HepG2 (cell line): ENCODE data around the gene REP15. TPM values are rescaled to one million over a fixed set of nuclear protein-coding genes. Genes with fewer than 3 reads are reported as not detected.

Source experiments
- ADNP ChIP-seq: sonication (generic); formaldehyde crosslinking; IDR thresholded peaks from 2 replicates; pipeline ENCODE4 v1.4.0; 2020; ENCODE audit warnings: missing genetic modification reagents
- BRCA1 ChIP-seq: sonication (generic); formaldehyde crosslinking; IDR thresholded peaks from 2 replicates; pipeline ENCODE4 v1.4.0; 2020; ENCODE audit warnings: missing genetic modification reagents
- FLYWCH1 ChIP-seq: sonication (generic); formaldehyde crosslinking; IDR thresholded peaks from 2 replicates; pipeline ENCODE4 v1.8.1; 2023; ENCODE audit warnings: mild to moderate bottlenecking, missing genetic modification reagents
- HBP1 ChIP-seq: IDR thresholded peaks from 2 replicates; pipeline ENCODE4 v1.6.1; 2016; ENCODE audit warnings: low read depth, control low read depth
- HOXA7 ChIP-seq: sonication (generic); formaldehyde crosslinking; IDR thresholded peaks from 2 replicates; pipeline ENCODE4 v1.8.1; 2022; ENCODE audit warnings: mild to moderate bottlenecking, missing genetic modification reagents, moderate library complexity
- KLF12 ChIP-seq: sonication (generic); formaldehyde crosslinking; IDR thresholded peaks from 2 replicates; pipeline ENCODE4 v1.4.0; 2020; ENCODE audit warnings: missing genetic modification reagents, borderline replicate concordance
- NFYB ChIP-seq: sonication (generic); formaldehyde crosslinking; IDR thresholded peaks from 2 replicates; pipeline ENCODE4 v1.4.0; 2020; ENCODE audit warnings: missing genetic modification reagents
- RAD51 ChIP-seq: fragments of 450-650 bp; IDR thresholded peaks from 2 replicates; pipeline ENCODE4 v1.6.1; 2016; ENCODE audit warnings: borderline replicate concordance
- RCOR2 ChIP-seq: IDR thresholded peaks from 2 replicates; pipeline ENCODE4 v1.6.1; 2016; ENCODE audit warnings: missing biosample characterization, missing genetic modification reagents
- STAT5B ChIP-seq: sonication (generic); formaldehyde crosslinking; IDR thresholded peaks from 2 replicates; pipeline ENCODE4 v1.4.0; 2020; ENCODE audit warnings: missing genetic modification reagents
- TCF12 ChIP-seq, 2 experiments: fragments of 450-650 bp in 1 of 2; sonication (generic) in 1 of 2; formaldehyde crosslinking in 1 of 2; IDR thresholded peaks; 2 replicates each; pipeline versions ENCODE4 v1.6.1 to v1.8.0; 2017 to 2022; ENCODE audit warnings: antibody characterized with exemption in 1 of 2, mild to moderate bottlenecking in 1 of 2, missing genetic modification reagents in 1 of 2, moderate library complexity in 1 of 2
- U2AF1 ChIP-seq: fragments of 200-400 bp; formaldehyde crosslinking; optimal IDR thresholded peaks from 2 replicates; pipeline ENCODE3; 2017; ENCODE audit warnings: mild to moderate bottlenecking, low read depth, low read length
- ZBTB38 ChIP-seq: sonication (generic); formaldehyde crosslinking; IDR thresholded peaks from 2 replicates; pipeline ENCODE4 v1.5.1; 2020; ENCODE audit warnings: mild to moderate bottlenecking, missing genetic modification reagents
- ZNF276 ChIP-seq: sonication (generic); formaldehyde crosslinking; IDR thresholded peaks from 2 replicates; pipeline ENCODE4 v1.4.0; 2020; ENCODE audit warnings: mild to moderate bottlenecking, low read depth, missing genetic modification reagents
- ZNF564 ChIP-seq: sonication (generic); formaldehyde crosslinking; IDR thresholded peaks from 2 replicates; pipeline ENCODE4 v1.8.1; 2023; ENCODE audit warnings: mild to moderate bottlenecking, missing genetic modification reagents
- ZNF598 ChIP-seq: sonication (generic); formaldehyde crosslinking; IDR thresholded peaks from 2 replicates; pipeline ENCODE4 v1.5.1; 2020; ENCODE audit warnings: mild to moderate bottlenecking, missing genetic modification reagents, borderline replicate concordance
- ZNF660 ChIP-seq: sonication (generic); formaldehyde crosslinking; IDR thresholded peaks from 2 replicates; pipeline ENCODE4 v1.5.1; 2020; ENCODE audit warnings: mild to moderate bottlenecking, low read depth, missing genetic modification reagents, borderline replicate concordance
- ZNF670 ChIP-seq: sonication (generic); formaldehyde crosslinking; IDR thresholded peaks from 2 replicates; pipeline ENCODE4 v1.8.0; 2022; ENCODE audit warnings: mild to moderate bottlenecking, missing genetic modification reagents, borderline replicate concordance
- polyA plus RNA-seq, 8 experiments: library from polyadenylated mRNA; depleted of rRNA in 3 of 8; stranded (reverse) in 7 of 8; unstranded in 1 of 8; fragments of >200 nt; fragmentation: Illumina TruSeq in 4 of 8; extraction: Trizol in 4 of 8; gene quantifications; 2 replicates each; pipeline versions ENCODE4 v1.2.1 to v1.2.3, GENCODE V29; 2011 to 2016; ENCODE audit warnings: low read depth in 4 of 8, missing spikeins in 1 of 8, mixed read lengths in 1 of 8; ENCODE audit not compliant: insufficient read depth in 1 of 8
- total RNA-seq, 5 experiments: library from RNA; depleted of rRNA; stranded (reverse); fragments of >200 nt; fragmentation: Illumina TruSeq; extraction: Trizol; gene quantifications; 2 replicates each; pipeline ENCODE4 v1.2.3, GENCODE V29; 2016; ENCODE audit warnings: low read depth in 1 of 5
- TF ChIP-seq, protein P1 (sequence below): sonication (generic); formaldehyde crosslinking; IDR thresholded peaks from 2 replicates; pipeline ENCODE4 v1.5.0; 2020; ENCODE audit warnings: mild to moderate bottlenecking, missing genetic modification reagents
- TF ChIP-seq, protein P2 (sequence below): IDR thresholded peaks from 2 replicates; pipeline ENCODE4 v1.6.1; 2012; ENCODE audit warnings: low read length, improper control_type of control experiment

The REP15 gene
- total and polyA plus RNA-seq, 2 of the 13 experiments (the other 11 are each of a cell fraction or from before 2014, with no cell fraction given): 0.12 to 0.64 TPM

DNA sequence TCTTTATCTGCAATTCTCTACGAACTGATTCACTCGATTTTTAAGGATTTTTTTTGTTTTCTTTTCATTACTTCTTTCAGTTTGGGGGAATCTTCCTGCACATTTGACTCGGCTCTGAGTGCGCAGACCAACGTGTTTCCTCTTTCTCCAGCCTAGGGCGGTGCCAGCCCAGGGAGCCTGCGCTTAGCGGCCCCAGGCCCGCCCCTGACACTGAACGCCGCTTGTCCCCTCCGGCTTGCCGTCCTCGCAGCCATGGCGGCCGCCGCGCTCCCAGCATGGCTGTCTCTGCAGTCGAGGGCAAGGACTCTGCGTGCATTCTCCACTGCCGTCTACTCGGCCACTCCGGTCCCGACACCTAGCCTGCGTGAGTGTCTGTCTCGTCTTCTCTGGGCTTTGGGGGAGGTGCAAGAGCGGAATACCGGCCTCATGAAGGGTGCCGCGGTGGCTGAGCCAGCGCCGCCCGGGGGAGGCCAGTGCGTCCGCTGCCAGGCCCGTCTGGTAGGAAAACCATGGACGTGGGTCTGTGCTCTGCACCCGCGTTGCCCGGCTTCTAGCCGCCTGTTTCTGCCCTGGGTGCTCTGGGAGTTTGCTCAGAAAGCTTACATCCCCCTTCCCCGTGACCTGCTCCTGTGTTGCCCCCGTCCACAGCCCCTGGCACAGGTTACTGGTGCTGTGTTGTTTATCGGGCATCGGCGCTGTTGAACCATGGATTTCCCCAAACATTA is 14.5 kb downstream of the REP15 start, which contains the start of gene MRPS35 (continued):
- TF ChIP-seq KLF12 (CRISPR knock-in tag): peak; percentile 98
- TF ChIP-seq ADNP (CRISPR knock-in tag): no peak
- TF ChIP-seq HBP1: peak; percentile 89; the same call in 1 of the 2 replicates
- TF ChIP-seq RAD51: no peak
- peak; percentile 74; the same call in 1 of the 2 replicates for TF ChIP-seq HOXA7 (CRISPR knock-in tag)
- TF ChIP-seq U2AF1: peak; percentile 56
- TF ChIP-seq ZBTB38 (CRISPR knock-in tag): peak; percentile 91
- TF ChIP-seq RCOR2 (CRISPR knock-in tag): no peak
- TF ChIP-seq BRCA1 (CRISPR knock-in tag): peak; percentile 94
- TF ChIP-seq ZNF660: peak; percentile 42; the same call in 1 of the 2 replicates
- TF ChIP-seq STAT5B (CRISPR knock-in tag): peak; percentile 57; the same call in 1 of the 2 replicates
- 0 out of 2 replicates have a peak, but pooled peaks have one; percentile 56 for TF ChIP-seq ZNF598 (CRISPR knock-in tag)
- TF ChIP-seq NFYB (CRISPR knock-in tag): no peak
- TF ChIP-seq, protein P1, sequence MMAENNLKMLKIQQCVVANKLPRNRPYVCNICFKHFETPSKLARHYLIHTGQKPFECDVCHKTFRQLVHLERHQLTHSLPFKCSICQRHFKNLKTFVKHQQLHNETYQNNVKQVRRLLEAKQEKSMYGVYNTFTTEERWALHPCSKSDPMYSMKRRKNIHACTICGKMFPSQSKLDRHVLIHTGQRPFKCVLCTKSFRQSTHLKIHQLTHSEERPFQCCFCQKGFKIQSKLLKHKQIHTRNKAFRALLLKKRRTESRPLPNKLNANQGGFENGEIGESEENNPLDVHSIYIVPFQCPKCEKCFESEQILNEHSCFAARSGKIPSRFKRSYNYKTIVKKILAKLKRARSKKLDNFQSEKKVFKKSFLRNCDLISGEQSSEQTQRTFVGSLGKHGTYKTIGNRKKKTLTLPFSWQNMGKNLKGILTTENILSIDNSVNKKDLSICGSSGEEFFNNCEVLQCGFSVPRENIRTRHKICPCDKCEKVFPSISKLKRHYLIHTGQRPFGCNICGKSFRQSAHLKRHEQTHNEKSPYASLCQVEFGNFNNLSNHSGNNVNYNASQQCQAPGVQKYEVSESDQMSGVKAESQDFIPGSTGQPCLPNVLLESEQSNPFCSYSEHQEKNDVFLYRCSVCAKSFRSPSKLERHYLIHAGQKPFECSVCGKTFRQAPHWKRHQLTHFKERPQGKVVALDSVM (CRISPR knock-in tag): peak; percentile 29; the same call in 1 of the 2 replicates
- 0 out of 2 replicates have a peak, but pooled peaks have one; percentile 23 for TF ChIP-seq ZNF564 (CRISPR knock-in tag)
- TF ChIP-seq ZNF276: peak; percentile 84
- TF ChIP-seq ZNF670 (CRISPR knock-in tag): 0 out of 2 replicates have a peak, but pooled peaks have one; percentile 75
- TF ChIP-seq, protein P2, sequence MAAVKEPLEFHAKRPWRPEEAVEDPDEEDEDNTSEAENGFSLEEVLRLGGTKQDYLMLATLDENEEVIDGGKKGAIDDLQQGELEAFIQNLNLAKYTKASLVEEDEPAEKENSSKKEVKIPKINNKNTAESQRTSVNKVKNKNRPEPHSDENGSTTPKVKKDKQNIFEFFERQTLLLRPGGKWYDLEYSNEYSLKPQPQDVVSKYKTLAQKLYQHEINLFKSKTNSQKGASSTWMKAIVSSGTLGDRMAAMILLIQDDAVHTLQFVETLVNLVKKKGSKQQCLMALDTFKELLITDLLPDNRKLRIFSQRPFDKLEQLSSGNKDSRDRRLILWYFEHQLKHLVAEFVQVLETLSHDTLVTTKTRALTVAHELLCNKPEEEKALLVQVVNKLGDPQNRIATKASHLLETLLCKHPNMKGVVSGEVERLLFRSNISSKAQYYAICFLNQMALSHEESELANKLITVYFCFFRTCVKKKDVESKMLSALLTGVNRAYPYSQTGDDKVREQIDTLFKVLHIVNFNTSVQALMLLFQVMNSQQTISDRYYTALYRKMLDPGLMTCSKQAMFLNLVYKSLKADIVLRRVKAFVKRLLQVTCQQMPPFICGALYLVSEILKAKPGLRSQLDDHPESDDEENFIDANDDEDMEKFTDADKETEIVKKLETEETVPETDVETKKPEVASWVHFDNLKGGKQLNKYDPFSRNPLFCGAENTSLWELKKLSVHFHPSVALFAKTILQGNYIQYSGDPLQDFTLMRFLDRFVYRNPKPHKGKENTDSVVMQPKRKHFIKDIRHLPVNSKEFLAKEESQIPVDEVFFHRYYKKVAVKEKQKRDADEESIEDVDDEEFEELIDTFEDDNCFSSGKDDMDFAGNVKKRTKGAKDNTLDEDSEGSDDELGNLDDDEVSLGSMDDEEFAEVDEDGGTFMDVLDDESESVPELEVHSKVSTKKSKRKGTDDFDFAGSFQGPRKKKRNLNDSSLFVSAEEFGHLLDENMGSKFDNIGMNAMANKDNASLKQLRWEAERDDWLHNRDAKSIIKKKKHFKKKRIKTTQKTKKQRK: no peak
- TF ChIP-seq TCF12 (IDR thresholded peaks at IDR 0.05): no peak
- TF ChIP-seq TCF12 (CRISPR knock-in tag; IDR thresholded peaks at IDR 0.05): 0 out of 2 replicates have a peak, but pooled peaks have one; percentile 71
- TF ChIP-seq FLYWCH1 (CRISPR knock-in tag): 0 out of 2 replicates have a peak, but pooled peaks have one; percentile 13
